ENCODE data around the gene MPZL3.
"Not testable (repeated sequence)": the region's sequence is repeated elsewhere in the genome, so short reads cannot be mapped to it uniquely, and the experiment has no call there.

Gene MPZL3

GRCh38 chr11:118184784-118185579 lies 67.2 kb downstream of the MPZL3 start:
- no peak for DNase-seq (ENCODE audit: low read depth in 2 of 2)

DNA sequence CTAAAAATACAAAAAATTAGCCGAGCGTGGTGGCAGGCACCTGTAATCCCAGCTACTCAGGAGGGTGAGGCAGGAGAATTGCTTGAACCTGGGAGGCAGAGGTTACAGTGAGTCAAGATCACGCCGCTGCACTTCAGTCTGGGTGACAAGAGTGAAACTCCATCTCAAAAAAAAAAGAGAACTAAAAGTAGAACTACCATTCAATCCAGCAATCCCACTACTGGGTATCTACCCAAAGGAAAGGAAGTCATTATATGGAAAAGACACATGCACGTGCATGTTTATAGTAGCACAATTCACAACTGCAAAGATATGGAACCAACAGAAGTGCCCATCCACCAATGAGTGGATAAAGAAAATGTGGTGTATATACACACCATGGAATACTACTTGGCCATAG lies 68.5 kb downstream of the MPZL3 start:
- not testable (repeated sequence) for DNase-seq (ENCODE audit: low read depth in 2 of 2)

- DNase-seq (ENCODE audit: low read depth in 2 of 2) = no peak
Measured at GRCh38 chr11:118180300-118180703, 71.9 kb downstream of the MPZL3 start.

DNA sequence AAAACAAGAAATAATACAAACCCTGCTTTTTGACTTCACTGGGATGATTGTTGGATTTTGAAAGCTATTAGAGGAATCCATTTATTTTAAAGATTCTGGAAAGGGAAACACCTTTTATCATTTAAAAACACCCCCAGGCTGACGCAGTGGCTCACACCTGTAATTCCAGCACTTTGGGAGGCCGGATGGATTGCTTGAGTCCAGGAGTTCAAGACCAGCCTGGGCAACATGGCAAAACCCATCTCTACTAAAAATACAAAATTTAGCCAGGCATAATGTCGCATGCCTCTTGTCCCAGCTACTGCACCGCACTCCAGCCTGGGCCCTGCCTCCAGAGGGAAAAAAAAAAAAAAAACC lies 75.4 kb downstream of the MPZL3 start:
- DNase-seq (ENCODE audit: low read depth in 2 of 2) = no peak
